ENCODE results near the gene BSN. TPM values are rescaled to one million over a fixed set of nuclear protein-coding genes. Genes with fewer than 3 reads are reported as not detected.
A peak's percentile ranks its signal among the peaks of the same experiment; 100 is the strongest.

Gene BSN
- total RNA-seq, 4 donors from 2014 or later: 0.37 to 0.81 (median 0.73) TPM

DNA sequence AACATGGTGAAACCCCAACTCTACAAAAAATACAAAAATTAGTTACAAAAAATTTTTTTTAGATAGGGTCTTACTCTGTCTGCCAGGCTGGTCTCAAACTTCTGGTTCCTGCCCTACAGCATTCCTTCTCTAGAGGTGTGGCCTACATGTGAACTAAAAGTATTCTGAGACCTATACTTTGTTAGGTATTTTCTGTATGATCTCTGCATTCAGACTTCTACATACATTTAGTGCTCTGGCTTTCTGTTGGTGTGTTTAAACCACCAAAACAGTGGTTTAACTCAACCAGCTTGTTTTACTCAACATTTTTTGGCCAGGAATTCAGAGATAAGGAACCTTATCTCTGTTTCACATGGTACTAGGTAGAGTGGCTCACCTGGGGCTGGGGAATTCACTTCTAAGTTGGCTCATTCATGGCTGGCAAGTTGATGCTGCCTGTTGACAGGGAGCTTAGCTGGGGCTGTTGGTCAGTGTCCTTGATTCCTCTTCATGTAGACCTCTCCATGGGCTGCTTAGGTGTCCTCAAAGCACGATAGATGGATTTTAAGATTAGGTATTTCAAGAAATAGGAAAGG, 41.4 kb upstream of the BSN start:
- Histone ChIP-seq H3K9me3 (no peaks in the 10 kb centered on the region), H3K27ac (no peak overlapping the region), H3K27me3 (no peaks in the 10 kb centered on the region), H3K4me3 (no peak overlapping the region), H3K4me1 (peaks cover 0 to 4% (median 0%) of the 10 kb centered on the region in 3 donors), H3K36me3 (peaks cover 0 to 75% of the 10 kb centered on the region in 2 donors)
- ATAC-seq: no peak
- no CpG with 5 or more reads among the region's 1 CpG for WGBS, 2 donors (ENCODE audit: low coverage in 1 of 2)
- TF ChIP-seq POLR2AphosphoS5 (IDR thresholded peaks at IDR 0.05) (no peak), EP300 (IDR thresholded peaks at IDR 0.05) (no peak), POLR2A (IDR thresholded peaks at IDR 0.05) (no peak)
- TF ChIP-seq, protein P1, sequence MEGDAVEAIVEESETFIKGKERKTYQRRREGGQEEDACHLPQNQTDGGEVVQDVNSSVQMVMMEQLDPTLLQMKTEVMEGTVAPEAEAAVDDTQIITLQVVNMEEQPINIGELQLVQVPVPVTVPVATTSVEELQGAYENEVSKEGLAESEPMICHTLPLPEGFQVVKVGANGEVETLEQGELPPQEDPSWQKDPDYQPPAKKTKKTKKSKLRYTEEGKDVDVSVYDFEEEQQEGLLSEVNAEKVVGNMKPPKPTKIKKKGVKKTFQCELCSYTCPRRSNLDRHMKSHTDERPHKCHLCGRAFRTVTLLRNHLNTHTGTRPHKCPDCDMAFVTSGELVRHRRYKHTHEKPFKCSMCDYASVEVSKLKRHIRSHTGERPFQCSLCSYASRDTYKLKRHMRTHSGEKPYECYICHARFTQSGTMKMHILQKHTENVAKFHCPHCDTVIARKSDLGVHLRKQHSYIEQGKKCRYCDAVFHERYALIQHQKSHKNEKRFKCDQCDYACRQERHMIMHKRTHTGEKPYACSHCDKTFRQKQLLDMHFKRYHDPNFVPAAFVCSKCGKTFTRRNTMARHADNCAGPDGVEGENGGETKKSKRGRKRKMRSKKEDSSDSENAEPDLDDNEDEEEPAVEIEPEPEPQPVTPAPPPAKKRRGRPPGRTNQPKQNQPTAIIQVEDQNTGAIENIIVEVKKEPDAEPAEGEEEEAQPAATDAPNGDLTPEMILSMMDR (IDR thresholded peaks at IDR 0.05): no peak

DNA sequence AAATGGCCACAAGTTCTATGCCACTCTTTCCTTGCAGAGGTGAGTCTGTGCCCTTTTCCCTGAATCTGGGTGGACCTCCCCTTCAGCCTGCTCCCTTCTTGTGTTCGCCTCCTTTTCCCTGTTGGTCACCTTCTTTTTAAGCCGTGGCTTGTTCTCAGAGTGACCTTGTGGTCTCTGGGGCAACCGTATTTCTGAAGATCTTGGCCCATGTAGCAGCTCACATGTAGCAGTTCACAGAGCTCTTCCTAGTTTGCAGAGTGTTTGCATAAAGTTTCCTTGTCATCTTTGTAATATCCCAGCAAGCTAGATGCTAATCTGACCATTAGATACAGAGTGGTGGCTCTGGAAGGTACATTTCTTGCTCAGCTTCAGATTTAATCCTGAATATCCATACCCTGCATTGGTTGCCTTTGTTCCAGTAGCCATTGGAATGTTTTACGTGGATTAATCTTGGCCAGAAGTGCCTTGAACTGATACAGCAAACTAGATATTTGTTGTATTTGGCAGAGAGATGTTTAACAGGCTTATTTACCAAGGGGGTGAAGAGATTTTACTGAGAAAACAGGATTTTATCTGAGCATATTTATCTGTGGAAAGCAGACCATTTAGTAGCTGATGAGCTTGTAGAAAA, 40.7 kb upstream of the BSN start:
- Histone ChIP-seq H3K9me3 (no peaks in the 10 kb centered on the region), H3K27ac (no peak overlapping the region), H3K27me3 (no peaks in the 10 kb centered on the region), H3K4me3 (no peak overlapping the region), H3K36me3 (peaks cover 0 to 82% of the 10 kb centered on the region in 2 donors), H3K4me1 (peaks cover 0 to 6% (median 0%) of the 10 kb centered on the region in 3 donors)
- TF ChIP-seq EP300 (IDR thresholded peaks at IDR 0.05): no peak
- TF ChIP-seq POLR2AphosphoS5 (IDR thresholded peaks at IDR 0.05): no peak
- TF ChIP-seq POLR2A (IDR thresholded peaks at IDR 0.05): no peak
- TF ChIP-seq, protein P1 (IDR thresholded peaks at IDR 0.05): no peak
- ATAC-seq: no peak
- WGBS, 2 donors (ENCODE audit: low coverage in 1 of 2): 81% methylated on average over 2 to 4 of the region's 4 CpGs

DNA sequence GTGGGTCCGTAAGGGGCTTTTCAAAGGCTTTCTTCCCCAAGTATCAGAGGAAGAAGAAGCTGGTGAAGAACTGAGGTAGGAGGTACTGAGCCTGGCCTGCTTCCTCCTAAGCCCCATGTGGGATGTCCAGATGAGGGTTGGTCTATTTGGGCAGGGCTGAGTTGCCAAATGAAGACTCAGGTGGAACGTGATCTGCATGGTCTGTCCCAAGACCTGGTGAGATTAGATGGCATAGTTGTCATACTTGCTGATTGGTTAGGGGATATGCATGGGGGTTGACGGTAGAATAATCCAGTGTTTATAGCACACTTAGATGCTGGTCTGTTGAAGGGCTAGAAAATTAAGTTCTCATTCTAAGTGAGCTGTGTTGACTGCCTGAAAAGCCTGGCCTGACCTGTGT, 36.3 kb upstream of the BSN start:
- Histone ChIP-seq H3K27me3 (no peaks in the 10 kb centered on the region), H3K27ac (no peak overlapping the region), H3K9me3 (no peaks in the 10 kb centered on the region), H3K4me3 (no peak overlapping the region), H3K36me3 (peaks cover 0 to 81% of the 10 kb centered on the region in 2 donors), H3K4me1 (peaks cover 0 to 27% (median 0%) of the 10 kb centered on the region in 3 donors)
- TF ChIP-seq EP300 (IDR thresholded peaks at IDR 0.05): no peak
- no peak for TF ChIP-seq POLR2AphosphoS5 (IDR thresholded peaks at IDR 0.05)
- no peak for TF ChIP-seq POLR2A (IDR thresholded peaks at IDR 0.05)
- TF ChIP-seq, protein P1 (IDR thresholded peaks at IDR 0.05): no peak
- 90% methylated on average over 2 to 3 of the region's 3 CpGs for WGBS, 2 donors (ENCODE audit: low coverage in 1 of 2)
- ATAC-seq: no peak

DNA sequence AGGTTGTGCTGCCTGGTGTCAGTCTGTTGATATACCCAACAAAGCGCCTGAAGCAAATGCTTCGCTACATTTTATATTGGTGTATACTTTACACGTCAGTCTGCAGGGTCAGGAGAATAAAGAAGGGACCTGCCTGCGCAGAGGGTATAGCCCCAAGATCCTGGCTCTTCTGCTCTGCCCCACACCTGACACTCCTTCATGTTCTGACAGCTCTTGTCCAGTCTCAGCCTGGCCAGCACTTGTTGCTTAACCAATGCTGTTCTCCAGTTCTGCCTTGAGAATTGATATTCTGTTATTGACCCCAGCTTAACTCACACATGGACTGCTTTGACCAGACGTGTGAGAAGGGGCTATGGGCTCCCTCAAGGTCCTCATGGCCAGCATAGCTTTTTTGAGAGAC, 35.8 kb upstream of the BSN start:
- H3K27me3 ChIP-seq: no peaks in the 10 kb centered on the region
- H3K4me3 ChIP-seq: no peak overlapping the region
- no peaks in the 10 kb centered on the region for H3K9me3 ChIP-seq
- no peak for ATAC-seq
- 83 to 100% methylated on average over 1 to 3 of the region's 5 CpGs for WGBS, 2 donors (ENCODE audit: low coverage in 1 of 2)
- TF ChIP-seq POLR2AphosphoS5 (IDR thresholded peaks at IDR 0.05): no peak
- TF ChIP-seq EP300 (IDR thresholded peaks at IDR 0.05): no peak
- TF ChIP-seq, protein P1 (IDR thresholded peaks at IDR 0.05): no peak
- no peak for TF ChIP-seq POLR2A (IDR thresholded peaks at IDR 0.05)
- H3K36me3 ChIP-seq: peaks cover 0 to 77% of the 10 kb centered on the region in 2 donors
- peaks cover 0 to 29% (median 0%) of the 10 kb centered on the region in 3 donors for H3K4me1 ChIP-seq
- peak overlapping the region in 1 of 4 donors; percentile 38 for H3K27ac ChIP-seq

DNA sequence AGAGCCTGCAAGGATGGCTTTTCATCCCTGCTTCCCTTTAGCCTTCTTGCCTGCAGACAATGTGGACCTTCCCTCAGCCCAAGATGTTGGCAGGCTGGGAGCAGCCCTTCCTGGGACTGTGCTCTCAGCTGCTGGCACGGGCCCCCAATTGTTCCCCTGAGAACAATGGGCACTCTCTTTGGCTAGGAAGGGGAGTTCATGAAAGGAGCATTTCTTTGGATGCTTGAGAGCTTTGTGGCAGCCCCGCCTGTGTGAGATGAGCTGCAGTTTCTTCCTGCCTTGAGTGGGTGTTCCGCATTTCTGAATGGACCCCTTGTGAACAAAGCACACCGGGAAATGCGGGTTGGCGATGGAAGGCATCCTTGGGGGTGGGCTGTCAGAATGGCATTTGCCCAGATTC, 35.0 kb upstream of the BSN start:
- H3K9me3 ChIP-seq: no peaks in the 10 kb centered on the region
- H3K4me1 ChIP-seq: peaks cover 0 to 38% (median 0%) of the 10 kb centered on the region in 3 donors
- TF ChIP-seq POLR2A (IDR thresholded peaks at IDR 0.05) (no peak), EP300 (IDR thresholded peaks at IDR 0.05) (no peak), POLR2AphosphoS5 (IDR thresholded peaks at IDR 0.05) (no peak)
- TF ChIP-seq, protein P1 (IDR thresholded peaks at IDR 0.05): no peak
- no peaks in the 10 kb centered on the region for H3K27me3 ChIP-seq
- peaks cover 0 to 72% of the 10 kb centered on the region in 2 donors for H3K36me3 ChIP-seq
- 71 to 89% methylated on average over 2 to 3 of the region's 6 CpGs for WGBS, 2 donors (ENCODE audit: low coverage in 1 of 2)
- no peak overlapping the region for H3K4me3 ChIP-seq
- H3K27ac ChIP-seq: peak overlapping the region in 1 of 4 donors; percentile 38
- no peak for ATAC-seq

Data from gastroesophageal sphincter (tissue), 4 donors.